ENCODE data around the gene ITIH4.

DNA sequence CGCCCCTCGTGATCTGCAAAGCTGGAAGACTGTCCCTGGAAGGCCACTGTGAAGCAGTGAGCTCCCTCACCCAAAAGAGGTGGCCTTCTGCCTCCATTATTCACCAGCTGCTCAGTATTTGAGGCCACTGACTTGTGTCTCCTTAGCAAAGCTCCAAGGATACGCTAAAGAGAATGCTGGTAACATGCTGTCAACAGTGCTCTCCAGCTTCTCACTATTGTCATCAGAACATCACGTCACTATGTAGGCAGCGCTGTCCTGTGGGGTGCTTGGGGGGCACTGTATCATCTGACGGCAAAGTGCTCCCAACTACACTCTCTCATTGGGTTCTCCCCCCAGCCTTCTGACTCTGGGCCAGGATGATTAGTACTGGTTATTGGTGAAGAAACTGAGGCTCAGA lies 14.3 kb downstream of the ITIH4 start:
- TF ChIP-seq CTCF (IDR thresholded peaks at IDR 0.05) (no peak), POLR2A (IDR thresholded peaks at IDR 0.05) (no peak)
